GM18526 (cell line): ENCODE results near the gene ZBTB40.

Experiments
- POLR2A ChIP-seq: IDR thresholded peaks from 3 replicates; pipeline ENCODE4 v1.6.1; 2011; ENCODE audit not compliant: insufficient read length; ENCODE audit errors: extremely low read depth

ZBTB40 gene

GRCh38 chr1:22449636-22450035 lies 2.0 kb upstream of the ZBTB40 start:
- TF ChIP-seq POLR2A = no peak

DNA sequence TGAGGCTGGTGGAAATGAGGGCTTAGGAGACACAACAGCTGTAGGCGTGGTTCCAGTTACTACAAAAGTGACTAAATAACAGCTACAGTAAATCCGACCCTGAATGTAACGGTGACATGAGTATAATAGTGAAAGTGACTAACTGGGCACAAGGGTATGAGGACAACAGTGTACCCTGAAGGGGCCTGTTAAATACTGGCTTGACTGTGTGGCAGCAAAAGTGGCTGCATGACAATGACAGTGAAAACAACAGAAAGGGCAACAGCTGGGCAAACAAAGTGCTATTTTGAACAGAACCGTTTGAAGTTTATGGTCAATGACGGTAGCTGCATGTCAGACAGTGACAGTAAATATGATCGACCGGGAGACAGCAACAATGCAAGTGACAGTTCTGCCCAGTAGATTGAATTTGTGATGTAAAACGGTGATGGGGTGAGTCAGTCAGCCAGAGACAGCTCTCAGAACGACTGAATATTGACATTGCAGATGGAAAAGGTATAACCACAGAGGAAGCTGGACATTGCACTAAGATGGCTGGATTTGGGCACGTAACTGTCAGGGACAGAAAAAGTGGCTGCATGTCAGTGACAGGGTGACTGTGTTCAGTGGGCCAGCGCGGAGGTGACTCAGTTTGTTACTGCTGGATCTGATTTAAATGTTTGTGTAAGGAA lies 1.2 kb upstream of the ZBTB40 start:
- TF ChIP-seq POLR2A = no peak

DNA sequence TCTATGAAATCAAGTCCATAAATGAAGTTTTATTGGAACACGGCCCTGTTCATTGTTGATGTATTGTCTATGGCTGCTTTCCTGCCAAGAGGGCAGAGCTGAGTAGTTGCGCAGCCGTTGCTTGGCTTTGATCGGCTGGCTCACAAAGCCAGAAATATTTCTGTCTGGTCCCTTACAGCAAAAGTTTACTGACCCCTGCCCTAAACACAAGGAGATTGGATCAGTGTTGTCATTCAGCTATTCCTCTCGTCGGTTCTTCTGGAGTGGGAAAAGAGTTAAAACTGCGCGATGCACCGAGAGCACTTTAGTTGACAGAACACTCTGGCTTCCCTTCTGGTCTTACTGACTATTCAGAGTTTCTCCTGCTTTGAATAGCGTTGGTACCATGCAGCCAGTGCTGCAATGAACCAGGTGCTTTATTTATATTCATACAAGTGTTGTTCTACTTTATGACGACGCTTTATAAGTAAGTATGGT lies 868 bp downstream of the ZBTB40 start:
- TF ChIP-seq POLR2A = no peak

DNA sequence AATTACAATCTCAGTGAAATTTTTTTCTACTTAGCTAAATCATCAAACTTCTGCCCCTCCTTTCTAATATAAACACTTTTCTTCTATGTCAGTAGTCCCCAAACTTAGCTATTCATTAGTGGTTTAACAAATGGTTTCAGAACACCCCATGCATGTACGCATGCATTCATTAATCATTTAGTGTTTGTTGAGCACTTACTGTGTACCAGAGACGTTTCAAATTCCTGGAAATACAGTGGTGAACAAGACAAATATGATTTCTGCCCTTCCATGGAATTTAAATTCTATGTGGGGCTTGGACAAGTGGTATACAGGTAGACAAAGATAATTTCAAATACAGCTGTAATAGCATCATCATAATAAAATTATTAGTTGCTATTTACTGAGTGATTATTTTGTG lies 1.5 kb downstream of the ZBTB40 start:
- TF ChIP-seq POLR2A = no peak

GRCh38 chr1:22454476-22455056 lies 2.9 kb downstream of the ZBTB40 start:
- no peak for TF ChIP-seq POLR2A

DNA sequence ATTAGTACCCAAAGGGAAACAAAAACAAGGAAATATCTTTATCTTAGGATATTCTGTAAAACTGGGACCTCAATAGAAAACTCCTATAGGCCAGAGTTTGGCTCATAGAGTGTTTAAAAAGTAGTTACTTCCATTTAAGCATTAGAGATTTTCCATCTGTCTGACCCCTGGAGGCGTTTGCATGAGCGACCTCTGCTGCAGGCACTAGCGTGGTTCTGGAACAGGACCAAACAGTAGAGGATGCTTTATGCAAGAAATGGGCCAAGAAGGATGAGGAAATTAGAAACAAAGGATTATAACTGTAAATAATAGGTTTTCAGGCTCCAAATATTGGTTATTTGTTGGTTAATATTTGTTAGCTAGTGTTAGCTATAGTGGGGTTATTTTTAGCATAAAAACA lies 5.7 kb downstream of the ZBTB40 start:
- no peak for TF ChIP-seq POLR2A

DNA sequence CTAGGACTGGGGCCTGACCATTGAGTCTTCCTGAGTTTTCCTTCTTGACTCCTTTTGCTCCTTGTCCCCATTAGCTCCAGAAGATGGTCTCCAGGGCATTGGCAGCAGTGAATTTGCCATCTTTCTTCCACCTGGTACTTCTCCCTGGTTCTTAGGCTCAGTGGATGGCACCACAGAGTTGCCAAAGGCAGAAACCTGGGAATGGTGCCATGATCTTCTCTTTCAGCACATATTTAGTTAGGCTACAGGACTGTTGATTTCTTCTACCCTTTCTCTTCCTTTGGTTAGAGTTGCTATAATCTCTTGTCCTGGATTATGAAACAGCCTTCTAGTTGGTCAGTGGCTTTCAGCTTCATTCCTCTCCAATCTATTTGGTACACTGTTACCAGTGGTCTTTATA lies 6.2 kb downstream of the ZBTB40 start:
- no peak for TF ChIP-seq POLR2A

- TF ChIP-seq POLR2A = no peak
These were observed 9.4 kb downstream of the ZBTB40 start for GRCh38 chr1:22461100-22461499.

GRCh38 chr1:22461678-22462527 lies 10.3 kb downstream of the ZBTB40 start:
- no peak for TF ChIP-seq POLR2A

- no peak for TF ChIP-seq POLR2A
These were observed 11.3 kb downstream of the ZBTB40 start for GRCh38 chr1:22462928-22463327.

DNA sequence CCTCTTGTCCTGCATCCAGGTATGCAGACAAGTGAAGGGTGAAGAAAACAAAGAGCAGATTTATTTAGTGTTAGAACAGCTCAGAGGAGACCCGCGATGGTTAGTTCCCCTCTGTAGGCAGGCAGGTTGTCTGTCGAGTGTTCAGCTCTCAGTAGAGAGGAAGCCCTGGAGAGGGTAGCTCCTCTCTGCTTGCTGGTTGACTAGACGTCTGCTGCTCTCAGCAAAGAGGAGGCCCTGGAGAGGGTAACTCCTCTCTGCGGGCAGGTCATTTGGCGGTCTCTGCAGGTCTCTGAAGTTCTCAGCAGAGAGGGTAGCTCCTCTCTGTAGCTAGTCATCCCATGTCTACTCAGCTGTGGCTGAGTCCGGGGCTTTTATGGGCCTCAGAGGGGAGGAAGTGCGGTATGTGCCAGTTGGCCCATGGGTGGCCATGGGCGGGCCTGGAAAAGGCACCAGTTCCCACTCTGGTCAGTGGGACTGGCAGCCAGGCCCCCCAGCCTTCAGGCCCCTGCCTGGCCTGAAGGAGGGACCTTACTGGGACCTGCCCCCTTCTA lies 13.4 kb downstream of the ZBTB40 start:
- no peak for TF ChIP-seq POLR2A

GRCh38 chr1:22465671-22466070 lies 14.0 kb downstream of the ZBTB40 start:
- TF ChIP-seq POLR2A = no peak

DNA sequence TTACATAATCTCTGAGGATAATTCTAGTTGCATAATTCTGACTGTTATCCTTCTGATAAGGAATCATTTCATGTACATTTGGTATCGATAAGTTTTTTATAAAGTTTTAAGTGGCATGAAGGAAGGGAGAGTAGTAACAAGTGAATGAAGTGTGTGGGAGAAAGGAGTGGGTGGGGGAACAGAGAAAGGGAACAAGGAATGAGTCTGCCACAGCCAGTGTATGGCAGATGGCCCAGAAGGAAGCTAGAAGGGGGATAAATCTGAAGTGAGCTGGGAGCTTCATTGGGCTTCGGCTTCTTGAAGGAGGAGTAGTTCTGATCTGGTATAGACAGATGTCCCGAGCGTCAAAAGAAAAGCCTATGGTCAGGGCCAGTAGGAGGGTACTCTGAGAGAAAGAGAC lies 18.6 kb downstream of the ZBTB40 start:
- TF ChIP-seq POLR2A = no peak

GRCh38 chr1:22471078-22471477 lies 19.4 kb downstream of the ZBTB40 start:
- TF ChIP-seq POLR2A = no peak

- TF ChIP-seq POLR2A = no peak
These were observed 20.0 kb downstream of the ZBTB40 start for GRCh38 chr1:22471610-22472009.

DNA sequence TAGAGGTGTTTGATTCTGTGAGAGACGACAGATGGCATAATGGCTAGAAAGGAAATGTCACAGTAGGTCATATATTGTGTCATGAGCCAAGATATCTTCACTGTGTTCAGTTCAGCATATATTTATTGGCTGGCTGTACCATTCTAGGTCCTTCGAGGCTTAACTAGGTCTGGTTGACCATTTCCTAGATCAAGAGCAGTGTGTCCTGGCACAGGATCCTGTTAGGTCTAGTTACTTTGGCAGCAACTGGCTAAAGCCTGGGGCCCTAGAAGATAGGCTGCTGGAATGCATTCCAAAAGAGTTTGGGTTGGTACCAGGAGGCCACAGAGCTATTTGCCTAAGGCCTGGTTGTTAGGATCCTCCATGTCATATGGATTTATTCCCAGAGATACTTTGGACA lies 20.9 kb downstream of the ZBTB40 start:
- TF ChIP-seq POLR2A = no peak
